ENCODE measurements around the gene BCDIN3D.

Gene BCDIN3D

GRCh38 chr12:49818241-49818895 is 24.5 kb downstream of the BCDIN3D start:
- no peak for DNase-seq

- DNase-seq = no peak
These were observed 29.8 kb downstream of the BCDIN3D start for GRCh38 chr12:49813131-49813530.

- DNase-seq = no peak
These were observed 30.9 kb downstream of the BCDIN3D start for GRCh38 chr12:49811961-49812401.

- DNase-seq = no peak
These were observed 31.8 kb downstream of the BCDIN3D start for GRCh38 chr12:49811136-49811535.

GRCh38 chr12:49809906-49810389 is 33.0 kb downstream of the BCDIN3D start:
- no peak for DNase-seq

GRCh38 chr12:49809381-49809905 is 33.5 kb downstream of the BCDIN3D start:
- no peak for DNase-seq

- no peak for DNase-seq
These were observed 34.1 kb downstream of the BCDIN3D start for GRCh38 chr12:49808686-49809380.

- DNase-seq = no peak
These were observed 34.8 kb downstream of the BCDIN3D start for GRCh38 chr12:49807991-49808580.

- DNase-seq = no peak
These were observed 36.0 kb downstream of the BCDIN3D start for GRCh38 chr12:49806877-49807276.

- no peak for DNase-seq
These were observed 36.5 kb downstream of the BCDIN3D start for GRCh38 chr12:49806321-49806813.

- DNase-seq = no peak
These were observed 37.5 kb downstream of the BCDIN3D start for GRCh38 chr12:49805409-49805808.

GRCh38 chr12:49804821-49805220 is 38.1 kb downstream of the BCDIN3D start:
- no peak for DNase-seq

GRCh38 chr12:49803693-49804450 is 39.0 kb downstream of the BCDIN3D start:
- no peak for DNase-seq

GRCh38 chr12:49801141-49802063 is 41.5 kb downstream of the BCDIN3D start:
- DNase-seq = no peak

- DNase-seq = no peak
These were observed 42.3 kb downstream of the BCDIN3D start for GRCh38 chr12:49800421-49801140.

GRCh38 chr12:49798934-49799333 is 44.0 kb downstream of the BCDIN3D start:
- no peak for DNase-seq

- no peak for DNase-seq
These were observed 44.7 kb downstream of the BCDIN3D start for GRCh38 chr12:49798248-49798647.

GRCh38 chr12:49797449-49797776 is 45.5 kb downstream of the BCDIN3D start:
- no peak for DNase-seq

GRCh38 chr12:49796606-49797448 is 46.1 kb downstream of the BCDIN3D start:
- no peak for DNase-seq

- no peak for DNase-seq
These were observed 46.8 kb downstream of the BCDIN3D start for GRCh38 chr12:49796155-49796554.
